Transverse colon (tissue), 4 donors: ENCODE results near the gene CLTC.

Experiments
- CTCF ChIP-seq, 5 experiments: fragments of 200-600 bp in 3 of 5; fragments of 450-650 bp in 2 of 5; sonication (generic) in 3 of 5; IDR thresholded peaks; 1 replicate in 2 of 5; 2 replicates in 3 of 5; pipeline ENCODE4 v1.5.1; 2016 to 2017; ENCODE audit warnings: antibody characterized with exemption in 5 of 5, inconsistent platforms in 3 of 5, mild to moderate bottlenecking in 2 of 5, moderate library complexity in 1 of 5
- POLR2AphosphoS5 ChIP-seq, 3 donors: sonication (generic); formaldehyde crosslinking; IDR thresholded peaks; one replicate each; pipeline ENCODE4 v1.6.1; 2016; ENCODE audit warnings: antibody characterized with exemption in 3 of 3

DNA sequence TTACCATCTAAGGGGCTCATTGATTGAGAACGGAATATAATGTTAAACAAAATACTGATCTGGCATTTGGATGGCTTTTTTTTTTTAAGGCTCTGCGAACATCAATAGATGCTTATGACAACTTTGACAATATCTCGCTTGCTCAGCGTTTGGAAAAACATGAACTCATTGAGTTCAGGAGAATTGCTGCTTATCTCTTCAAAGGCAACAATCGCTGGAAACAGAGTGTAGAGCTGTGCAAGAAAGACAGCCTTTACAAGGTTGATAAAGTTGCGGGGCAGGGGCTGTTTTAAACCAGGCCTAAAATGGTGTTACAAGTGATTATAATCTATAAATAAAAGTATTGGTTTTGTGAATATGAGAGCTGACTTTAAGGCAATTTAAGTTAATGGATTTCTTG lies 65.3 kb downstream of the CLTC start:
- TF ChIP-seq CTCF (IDR thresholded peaks at IDR 0.05) (no peak), POLR2AphosphoS5 (IDR thresholded peaks at IDR 0.05) (no peak)
